CD4-positive, alpha-beta T cell treated with Interleukin-17A for 4 hours (primary cell): Measurements from ENCODE around the gene HK1.

Experiments
- DNase-seq: peaks from one replicate; pipeline ENCODE4 v3.0.0-alpha.2; 2020; ENCODE audit warnings: mixed read lengths

HK1 gene

GRCh38 chr10:69352569-69353264 is 74.4 kb downstream of the HK1 start:
- no peak for DNase-seq

DNA sequence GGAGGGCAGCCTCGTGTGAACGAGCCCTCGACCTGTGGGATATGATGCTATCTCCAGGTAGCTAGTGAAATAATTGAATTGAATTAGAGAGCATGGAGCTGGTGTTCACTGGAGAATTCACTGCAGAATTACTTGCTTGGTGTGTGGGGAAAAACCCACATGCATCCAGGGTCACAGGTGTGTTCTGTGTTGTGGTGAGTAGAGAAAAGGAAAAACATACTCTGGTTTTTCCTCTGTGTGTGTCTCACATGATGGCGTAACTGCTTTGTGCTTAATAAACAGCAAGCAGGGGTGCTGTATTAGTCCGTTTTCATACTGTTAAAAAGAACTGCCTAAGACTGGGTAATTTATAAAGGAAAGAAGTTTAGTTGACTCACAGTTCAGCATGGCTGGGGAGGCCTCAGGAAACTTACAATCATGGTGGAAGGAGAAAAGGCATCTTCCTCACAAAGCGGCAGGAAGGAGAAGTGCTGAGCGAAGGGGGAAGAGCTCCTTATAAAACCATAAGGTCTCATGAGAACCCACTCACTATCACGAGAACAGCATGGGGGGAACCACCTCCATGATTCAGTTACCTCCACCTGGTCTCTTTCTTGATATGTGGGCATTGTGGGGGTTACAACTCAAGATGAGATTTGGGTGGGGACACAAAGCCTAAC is 75.8 kb downstream of the HK1 start:
- no peak for DNase-seq

DNA sequence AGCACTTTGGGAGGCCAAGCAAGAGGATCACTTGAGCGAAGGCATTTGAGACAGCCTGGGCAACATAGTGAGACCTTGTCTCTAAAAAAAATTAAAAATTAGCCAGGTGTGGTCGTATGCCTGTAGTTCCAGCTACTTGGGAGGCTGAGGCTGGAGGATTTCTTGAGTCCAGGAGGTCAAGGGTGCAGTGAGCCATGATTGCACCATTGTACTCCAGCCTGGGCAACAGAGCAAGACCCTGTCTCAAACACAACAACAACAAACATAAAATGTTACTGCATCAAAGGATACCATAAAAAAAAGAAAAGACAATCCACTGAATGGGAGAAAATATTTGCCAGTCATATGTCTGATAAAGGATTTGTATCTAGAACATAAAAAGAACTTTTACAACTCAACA is 77.9 kb downstream of the HK1 start:
- DNase-seq = no peak

DNA sequence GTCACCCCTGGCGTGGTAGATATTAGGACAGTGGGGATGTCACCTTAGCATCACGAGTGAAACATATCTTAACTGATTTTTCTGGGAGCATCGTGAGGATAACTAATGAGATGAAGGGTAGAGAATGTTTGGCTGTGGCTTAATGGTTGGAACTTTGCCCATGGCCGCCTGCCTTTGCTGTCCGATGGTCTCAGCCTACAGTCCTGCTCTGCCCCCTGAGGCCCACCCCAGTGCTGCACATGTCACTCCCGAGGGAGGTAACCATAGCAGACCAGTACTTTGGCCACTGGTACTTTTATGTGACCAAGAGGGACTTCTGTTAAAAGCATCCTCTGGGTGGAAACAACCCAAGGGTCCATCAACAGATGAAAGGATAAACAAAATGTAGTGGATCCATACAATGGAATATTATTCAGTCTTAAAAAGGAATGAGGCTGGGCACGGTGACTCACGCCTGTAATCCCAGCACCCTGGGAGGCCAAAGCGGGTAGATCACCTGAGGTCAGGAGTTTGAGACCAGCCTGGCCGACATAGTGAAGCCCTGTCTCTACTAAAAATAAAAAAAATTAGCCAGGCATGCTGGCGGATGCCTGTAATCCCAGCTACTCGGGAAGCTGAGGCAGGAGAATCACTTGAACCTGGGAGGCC is 80.0 kb downstream of the HK1 start:
- DNase-seq = no peak

GRCh38 chr10:69359148-69359547 is 80.9 kb downstream of the HK1 start:
- DNase-seq = no peak

GRCh38 chr10:69359594-69359993 is 81.3 kb downstream of the HK1 start:
- DNase-seq = peak; percentile 74

GRCh38 chr10:69360485-69361302 is 82.4 kb downstream of the HK1 start:
- DNase-seq = no peak

DNA sequence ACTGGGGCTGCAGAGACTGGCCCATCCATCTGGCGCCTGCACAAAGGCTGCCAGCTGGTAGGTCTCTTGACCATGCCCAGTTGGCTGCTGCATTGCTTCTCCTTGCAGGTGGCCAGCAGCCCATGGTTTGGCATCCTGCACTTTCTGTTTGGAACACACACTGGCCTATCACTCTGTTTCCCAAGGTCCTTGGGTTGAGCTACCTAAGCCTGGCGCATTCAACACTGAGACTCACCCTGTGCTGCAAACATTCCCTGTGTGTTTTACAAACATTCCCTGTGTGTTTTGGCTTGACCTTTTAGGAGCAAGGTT is 83.0 kb downstream of the HK1 start:
- no peak for DNase-seq

DNA sequence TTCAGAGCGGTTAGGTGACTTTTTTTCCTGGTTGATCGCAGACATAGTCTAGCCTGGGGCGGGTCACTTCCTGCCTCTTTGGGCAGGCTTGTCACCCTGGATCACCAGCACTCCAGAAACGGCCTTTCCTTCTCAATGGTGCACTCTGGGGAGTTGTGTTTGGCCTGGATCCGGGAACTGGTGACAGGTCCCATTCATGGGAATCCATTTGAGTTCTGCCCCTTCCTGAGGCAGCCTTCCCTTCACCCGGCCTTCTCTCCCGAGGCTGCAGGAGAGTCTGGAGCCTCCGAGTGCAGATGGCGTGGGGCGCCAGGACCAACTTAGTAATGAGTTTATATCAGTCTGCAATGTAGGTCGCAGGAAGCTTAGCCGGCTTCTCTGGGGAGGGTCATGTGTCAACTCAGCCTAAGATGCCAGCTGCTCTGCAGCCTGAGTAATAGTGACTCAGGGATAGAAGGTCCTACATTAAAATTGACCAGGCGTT is 84.2 kb downstream of the HK1 start:
- peak; percentile 67 for DNase-seq

DNA sequence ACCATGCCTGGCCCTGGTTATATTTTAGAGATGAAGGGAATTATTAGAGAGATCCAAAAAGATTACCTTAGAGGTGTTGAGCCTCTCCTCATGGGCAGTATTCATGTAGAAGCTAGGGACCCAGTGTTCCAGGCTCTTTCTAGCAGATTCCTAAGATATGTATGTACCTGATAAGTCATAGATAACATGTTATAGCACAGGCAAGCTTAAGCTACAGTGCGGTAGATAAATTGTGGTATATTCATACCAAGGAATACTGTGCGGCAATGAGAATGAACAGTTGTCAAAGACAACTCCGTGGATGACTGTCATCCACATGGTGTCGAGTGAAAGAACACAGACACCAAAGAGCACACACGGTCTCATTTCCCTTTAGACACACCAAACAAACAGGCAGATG is 85.4 kb downstream of the HK1 start:
- no peak for DNase-seq

DNA sequence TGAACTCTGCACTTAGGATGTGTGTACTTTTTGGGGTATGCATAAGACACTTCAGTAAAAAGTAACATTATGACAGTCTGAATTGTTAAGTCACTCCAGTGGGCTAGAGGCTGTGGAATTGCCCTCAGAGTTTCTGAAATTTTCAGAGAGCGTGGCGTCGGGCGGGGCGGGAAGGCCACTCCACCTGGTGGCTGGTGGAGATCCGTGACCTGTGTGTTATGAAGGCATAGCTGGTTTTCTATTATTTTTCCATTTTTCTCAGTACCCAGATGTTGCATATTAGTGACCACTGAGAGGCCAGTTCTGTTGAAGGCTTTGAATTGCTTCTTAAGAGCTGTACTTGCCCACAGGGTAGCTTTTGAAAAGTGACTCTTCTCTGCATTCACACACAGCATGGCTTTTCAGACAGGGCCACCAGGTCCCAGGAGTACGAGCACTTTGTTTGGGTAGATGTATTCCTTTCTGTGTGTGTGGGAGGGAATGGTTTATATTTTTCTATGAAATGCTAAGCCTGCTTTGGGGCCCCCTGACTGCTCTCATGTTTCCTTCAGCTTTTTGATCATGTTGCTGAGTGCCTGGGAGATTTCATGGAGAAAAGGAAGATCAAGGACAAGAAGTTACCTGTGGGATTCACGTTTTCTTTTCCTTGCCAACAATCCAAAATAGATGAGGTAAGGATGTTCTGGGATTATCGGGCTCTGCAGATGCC is 86.1 kb downstream of the HK1 start:
- peak; percentile 27 for DNase-seq

DNA sequence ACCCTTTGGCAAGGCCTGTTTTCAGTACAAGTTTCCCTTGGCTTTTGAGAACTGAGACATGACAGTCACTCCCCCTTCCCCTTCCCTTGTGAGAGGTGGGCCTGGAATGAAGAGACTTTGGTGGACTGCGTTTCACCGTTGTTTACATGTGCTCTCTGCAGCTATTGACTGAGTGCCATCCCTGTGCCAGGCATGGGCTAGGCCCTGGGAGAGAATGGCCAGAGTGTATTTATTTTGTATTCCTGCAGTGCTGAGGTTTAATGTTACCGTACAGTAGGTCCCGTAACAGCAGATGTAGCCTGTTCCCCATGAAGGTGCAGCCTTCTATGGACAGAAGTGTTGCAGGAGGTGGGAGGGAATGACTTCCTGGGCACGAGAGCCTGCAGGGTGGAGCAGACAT is 88.4 kb downstream of the HK1 start:
- no peak for DNase-seq

DNA sequence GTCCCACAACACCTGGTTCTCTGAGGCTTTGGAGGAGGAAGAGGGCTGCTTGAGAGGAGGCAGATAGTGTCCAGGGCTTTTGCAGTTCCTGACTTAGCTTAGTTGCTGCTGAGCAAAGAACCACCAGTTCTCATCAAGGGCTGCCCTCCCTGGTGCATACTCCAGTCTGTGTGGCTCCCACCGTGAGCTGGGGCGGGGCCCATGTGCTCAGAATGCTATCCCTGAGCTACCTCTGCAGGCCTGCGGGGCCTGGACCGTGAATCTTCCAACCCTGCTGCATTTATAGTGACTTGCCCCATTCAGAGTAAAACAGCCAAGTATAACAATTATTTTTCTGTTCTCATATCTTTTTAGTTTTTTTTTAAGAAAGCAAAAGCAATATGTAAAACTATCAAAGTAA is 89.2 kb downstream of the HK1 start:
- DNase-seq = no peak

DNA sequence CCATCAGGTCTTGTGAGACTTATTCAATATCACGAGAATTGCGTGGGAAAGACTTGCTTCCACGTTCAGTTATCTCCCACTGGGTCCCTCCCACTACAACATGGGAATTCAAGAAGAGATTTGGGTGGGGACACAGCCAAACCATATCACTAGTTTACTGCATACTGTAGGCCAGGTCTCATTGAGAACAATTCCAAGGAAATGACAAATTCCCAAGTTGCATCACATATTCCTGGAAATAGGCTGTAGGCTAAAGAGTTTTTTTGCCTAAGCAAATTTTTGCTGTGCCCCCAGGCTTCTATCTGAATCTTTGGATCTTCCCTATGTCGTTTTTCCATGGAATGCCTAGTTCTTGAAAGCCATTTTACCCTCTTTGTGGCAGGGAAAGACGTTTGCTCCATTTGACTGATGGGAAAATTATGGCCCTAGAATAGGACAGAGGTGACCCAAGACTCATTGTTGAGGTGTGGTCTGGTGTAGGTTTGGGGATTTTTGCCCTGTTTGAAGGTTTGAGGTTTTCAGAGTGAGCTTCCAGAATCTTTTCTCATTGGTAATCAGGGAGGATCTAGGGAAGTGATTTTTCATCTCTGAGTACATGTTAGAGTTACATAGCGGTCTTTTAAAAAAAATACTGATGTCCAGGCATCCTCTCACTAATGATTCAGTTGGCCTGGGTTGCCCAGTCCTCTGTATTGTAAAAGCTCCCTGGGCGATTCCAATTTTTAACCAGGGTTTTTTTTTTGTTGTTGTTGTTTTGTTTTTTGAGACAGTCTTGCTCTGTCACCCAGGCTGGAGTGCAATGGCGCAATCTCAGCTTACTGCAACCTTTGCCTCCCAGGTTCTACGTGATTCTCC is 94.1 kb downstream of the HK1 start:
- no peak for DNase-seq

GRCh38 chr10:69374242-69374641 is 95.9 kb downstream of the HK1 start:
- no peak for DNase-seq

DNA sequence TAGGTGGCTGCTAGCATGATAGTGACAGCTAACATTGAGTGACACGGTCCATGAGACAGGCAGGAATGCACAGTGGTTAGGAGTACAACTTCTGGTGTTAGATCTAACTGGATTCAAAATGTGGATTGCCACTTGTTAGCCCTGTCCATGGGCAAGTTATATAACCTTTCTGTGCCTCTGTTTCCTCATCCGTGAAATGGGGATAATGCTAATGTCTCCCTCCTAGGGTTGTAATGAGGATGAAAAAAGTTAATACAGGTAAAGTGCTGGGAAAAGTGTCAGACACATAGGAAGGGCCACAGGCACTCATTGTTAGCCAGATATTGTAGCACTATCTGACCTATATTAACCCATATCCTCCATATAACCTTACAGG is 96.6 kb downstream of the HK1 start:
- DNase-seq = no peak

GRCh38 chr10:69375307-69376151 is 97.2 kb downstream of the HK1 start:
- no peak for DNase-seq

- DNase-seq = no peak
These were observed 98.4 kb downstream of the HK1 start for GRCh38 chr10:69376662-69377061.

DNA sequence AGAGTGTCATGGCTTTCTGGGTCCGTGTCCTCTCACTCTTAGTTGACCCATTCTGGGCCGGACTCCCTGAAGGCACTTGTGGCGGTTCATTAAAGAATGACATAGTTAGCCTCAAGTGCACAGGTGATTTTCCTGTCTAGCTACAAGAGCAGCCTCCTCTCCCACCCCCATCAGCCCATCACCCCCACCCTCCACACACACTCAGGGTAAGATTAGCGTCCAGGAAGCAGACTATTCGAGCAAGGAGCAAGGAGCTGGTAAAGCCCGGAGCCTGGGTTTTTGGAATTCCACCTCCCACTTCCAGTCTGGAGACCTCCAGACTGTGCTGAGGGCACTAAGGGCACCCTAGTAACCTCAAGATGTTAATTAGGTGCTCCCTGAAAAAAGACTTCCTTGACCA is 98.9 kb downstream of the HK1 start:
- no peak for DNase-seq

DNA sequence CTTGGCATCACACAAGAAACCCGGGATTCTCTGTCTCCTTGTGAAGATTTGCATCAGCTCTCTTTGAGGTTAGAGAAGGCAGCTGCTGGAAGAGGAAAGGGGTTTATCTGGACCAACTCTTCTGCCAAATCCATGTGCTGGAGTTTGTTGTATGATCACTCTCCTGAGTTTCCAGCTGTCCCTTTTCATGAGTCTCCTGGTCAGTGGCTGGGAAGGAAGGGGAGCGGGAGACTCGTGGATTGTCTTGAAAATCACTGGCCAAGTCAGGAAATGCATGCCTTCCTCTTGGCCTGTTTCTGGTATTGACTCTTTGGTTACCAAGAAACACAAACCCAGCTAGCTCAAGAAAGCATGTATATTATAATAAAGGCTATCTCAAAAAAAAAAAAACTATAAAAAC is 99.6 kb downstream of the HK1 start:
- DNase-seq = no peak

- DNase-seq = no peak
These were observed 101.5 kb downstream of the HK1 start for GRCh38 chr10:69379800-69380199.
